Immature natural killer cell (primary cell): ENCODE results near the gene MAP7D1. TPM values are rescaled to one million over a fixed set of nuclear protein-coding genes. Genes with fewer than 3 reads are reported as not detected.

Experiments used
- DNase-seq, 3 donors: peaks; one replicate each; pipeline ENCODE4 v3.0.0; 2022; ENCODE audit warnings: mixed read lengths in 1 of 3
- H3K27ac Mint-ChIP-seq, 6 donors: one replicate each; pipeline ENCODE4 v1.8.0; 2020; ENCODE audit warnings: mixed read lengths in 6 of 6, mild to moderate bottlenecking in 5 of 6, inconsistent platforms in 4 of 6, moderate library complexity in 3 of 6
- H3K27me3 Mint-ChIP-seq, 3 donors: one replicate each; pipeline ENCODE4 v1.8.0; 2020 to 2021; ENCODE audit warnings: low read depth in 3 of 3, mild to moderate bottlenecking in 3 of 3, mixed read lengths in 3 of 3, moderate library complexity in 3 of 3, inconsistent platforms in 1 of 3
- H3K36me3 Mint-ChIP-seq, 3 donors: one replicate each; pipeline ENCODE4 v1.8.0; 2020; ENCODE audit warnings: mixed read lengths in 3 of 3, inconsistent platforms in 2 of 3, mild to moderate bottlenecking in 2 of 3
- H3K4me1 Mint-ChIP-seq, 2 donors: one replicate each; pipeline ENCODE4 v1.8.0; 2020; ENCODE audit warnings: inconsistent platforms in 2 of 2, mild to moderate bottlenecking in 2 of 2, mixed read lengths in 2 of 2, moderate library complexity in 1 of 2
- H3K4me3 Mint-ChIP-seq, 5 donors: one replicate each; pipeline ENCODE4 v1.8.0; 2020; ENCODE audit warnings: mild to moderate bottlenecking in 5 of 5, mixed read lengths in 5 of 5, inconsistent platforms in 3 of 5, moderate library complexity in 3 of 5
- H3K9me3 Mint-ChIP-seq, 6 donors: one replicate each; pipeline ENCODE4 v1.8.0; 2020; ENCODE audit warnings: mild to moderate bottlenecking in 6 of 6, mixed read lengths in 6 of 6, inconsistent platforms in 4 of 6, moderate library complexity in 3 of 6
- polyA plus RNA-seq, 3 donors: library from polyadenylated mRNA; unstranded; fragments of 300-500 nt; fragmentation: Illumina TruSeq; gene quantifications; one replicate each; pipeline ENCODE4 v1.2.3, GENCODE V29; 2021

MAP7D1 gene
- polyA plus RNA-seq, 3 donors from 2014 or later = 12.4 to 41.9 (median 17.9) TPM

GRCh38 chr1:36172017-36172747 is 16.2 kb downstream of the MAP7D1 start:
- Mint-ChIP-seq H3K4me3 (no peak overlapping the region), H3K27ac (peak overlapping the region in 1 of 6 donors; percentile 29), H3K9me3 (no peaks in the 10 kb centered on the region), H3K27me3 (peaks cover 0 to 4% (median 0%) of the 10 kb centered on the region in 3 donors), H3K36me3 (peaks cover 0 to 29% (median 15%) of the 10 kb centered on the region in 3 donors), H3K4me1 (peaks cover 21 to 33% of the 10 kb centered on the region in 2 donors)
- DNase-seq = no peak

GRCh38 chr1:36172983-36173382 is 17.0 kb downstream of the MAP7D1 start:
- Mint-ChIP-seq H3K4me3 (no peak overlapping the region), H3K27ac (peak overlapping the region in 2 of 6 donors; percentile 29 to 30), H3K9me3 (no peaks in the 10 kb centered on the region), H3K4me1 (peaks cover 20 to 31% of the 10 kb centered on the region in 2 donors), H3K36me3 (peaks cover 0 to 31% (median 15%) of the 10 kb centered on the region in 3 donors), H3K27me3 (peaks cover 0 to 4% (median 0%) of the 10 kb centered on the region in 3 donors)
- DNase-seq = no peak

- H3K27me3 Mint-ChIP-seq = peaks cover 0 to 4% (median 0%) of the 10 kb centered on the region in 3 donors
- peak overlapping the region in 3 of 6 donors; percentile 10 to 79 (median 62) for H3K27ac Mint-ChIP-seq
- peaks cover 13 to 22% of the 10 kb centered on the region in 2 donors for H3K4me1 Mint-ChIP-seq
- H3K9me3 Mint-ChIP-seq = no peaks in the 10 kb centered on the region
- H3K36me3 Mint-ChIP-seq = peaks cover 0 to 37% (median 15%) of the 10 kb centered on the region in 3 donors
- no peak for DNase-seq
- no peak overlapping the region for H3K4me3 Mint-ChIP-seq
Observed at GRCh38 chr1:36174713-36175112, 18.8 kb downstream of the MAP7D1 start.

GRCh38 chr1:36175137-36176095 is 19.5 kb downstream of the MAP7D1 start:
- peaks cover 0 to 4% (median 0%) of the 10 kb centered on the region in 3 donors for H3K27me3 Mint-ChIP-seq
- H3K4me3 Mint-ChIP-seq = no peak overlapping the region
- H3K9me3 Mint-ChIP-seq = no peaks in the 10 kb centered on the region
- H3K4me1 Mint-ChIP-seq = peaks cover 10 to 15% of the 10 kb centered on the region in 2 donors
- peaks cover 0 to 39% (median 15%) of the 10 kb centered on the region in 3 donors for H3K36me3 Mint-ChIP-seq
- peak overlapping the region in 3 of 6 donors; percentile 10 to 79 (median 51) for H3K27ac Mint-ChIP-seq
- DNase-seq = no peak

- H3K27ac Mint-ChIP-seq = peak overlapping the region in 1 of 6 donors; percentile 51
- peaks cover 5 to 42% (median 20%) of the 10 kb centered on the region in 3 donors for H3K36me3 Mint-ChIP-seq
- H3K4me1 Mint-ChIP-seq = peaks cover 5 to 10% of the 10 kb centered on the region in 2 donors
- peaks cover 0 to 4% (median 0%) of the 10 kb centered on the region in 3 donors for H3K27me3 Mint-ChIP-seq
- no peaks in the 10 kb centered on the region for H3K9me3 Mint-ChIP-seq
- no peak for DNase-seq
- no peak overlapping the region for H3K4me3 Mint-ChIP-seq
Observed at GRCh38 chr1:36176106-36176949, 20.4 kb downstream of the MAP7D1 start.

- Mint-ChIP-seq H3K4me3 (no peak overlapping the region), H3K36me3 (peaks cover 5 to 39% (median 20%) of the 10 kb centered on the region in 3 donors), H3K27me3 (peaks cover 0 to 3% (median 0%) of the 10 kb centered on the region in 3 donors), H3K4me1 (peaks cover 5 to 10% of the 10 kb centered on the region in 2 donors), H3K27ac (peak overlapping the region in 1 of 6 donors; percentile 58), H3K9me3 (no peaks in the 10 kb centered on the region)
- DNase-seq = no peak
Observed at GRCh38 chr1:36177589-36178431, 21.9 kb downstream of the MAP7D1 start.

GRCh38 chr1:36178471-36179219 is 22.7 kb downstream of the MAP7D1 start:
- Mint-ChIP-seq H3K27ac (no peak overlapping the region), H3K4me3 (no peak overlapping the region), H3K36me3 (peaks cover 5 to 33% (median 18%) of the 10 kb centered on the region in 3 donors), H3K4me1 (peaks cover 5 to 8% of the 10 kb centered on the region in 2 donors), H3K27me3 (peaks cover 0 to 1% (median 0%) of the 10 kb centered on the region in 3 donors), H3K9me3 (no peaks in the 10 kb centered on the region)
- DNase-seq = no peak

- no peak for DNase-seq
- Mint-ChIP-seq H3K4me1 (peaks cover 1 to 2% of the 10 kb centered on the region in 2 donors), H3K4me3 (no peak overlapping the region), H3K27me3 (peaks cover 0 to 1% (median 0%) of the 10 kb centered on the region in 3 donors), H3K27ac (no peak overlapping the region), H3K9me3 (no peaks in the 10 kb centered on the region), H3K36me3 (peaks cover 5 to 28% (median 13%) of the 10 kb centered on the region in 3 donors)
Observed at GRCh38 chr1:36179220-36179600, 23.2 kb downstream of the MAP7D1 start.

- Mint-ChIP-seq H3K4me3 (peak overlapping the region in 1 of 5 donors; percentile 38), H3K36me3 (peaks cover 5 to 19% (median 10%) of the 10 kb centered on the region in 3 donors), H3K9me3 (no peaks in the 10 kb centered on the region), H3K27me3 (peaks cover 0 to 2% (median 0%) of the 10 kb centered on the region in 3 donors), H3K27ac (peak overlapping the region in 5 of 6 donors; percentile 31 to 84 (median 72)), H3K4me1 (peaks cover 0 to 1% of the 10 kb centered on the region in 2 donors)
- no peak for DNase-seq
Observed at GRCh38 chr1:36182734-36183133, 26.8 kb downstream of the MAP7D1 start.

GRCh38 chr1:36183309-36183856 is 27.4 kb downstream of the MAP7D1 start:
- DNase-seq = no peak
- Mint-ChIP-seq H3K27me3 (peaks cover 0 to 2% (median 0%) of the 10 kb centered on the region in 3 donors), H3K4me1 (peaks cover 5 to 6% of the 10 kb centered on the region in 2 donors), H3K27ac (peak overlapping the region; percentile 31 to 84 (median 72)), H3K4me3 (no peak overlapping the region), H3K9me3 (no peaks in the 10 kb centered on the region), H3K36me3 (peaks cover 5 to 19% (median 10%) of the 10 kb centered on the region in 3 donors)

GRCh38 chr1:36187800-36188593 is 32.0 kb downstream of the MAP7D1 start:
- DNase-seq = peak; percentile 76 to 82 (median 79)
- no peaks in the 10 kb centered on the region for H3K9me3 Mint-ChIP-seq
- H3K4me3 Mint-ChIP-seq = no peak overlapping the region
- H3K4me1 Mint-ChIP-seq = peaks cover 5 to 7% of the 10 kb centered on the region in 2 donors
- H3K27me3 Mint-ChIP-seq = peaks cover 0 to 2% (median 0%) of the 10 kb centered on the region in 3 donors
- no peaks in the 10 kb centered on the region for H3K36me3 Mint-ChIP-seq
- H3K27ac Mint-ChIP-seq = peak overlapping the region; percentile 57 to 90 (median 82)
